ENCODE measurements around the gene TRIP10. TPM values are rescaled to one million over a fixed set of nuclear protein-coding genes. Genes with fewer than 3 reads are reported as not detected.
A peak's percentile ranks its signal among the peaks of the same experiment; 100 is the strongest.

The TRIP10 gene
- total and polyA plus RNA-seq, 10 of the 15 experiments (the other 5 are each of a cell fraction or from before 2014, with no cell fraction given): 0.79 to 54.5 (median 32.5) TPM

DNA sequence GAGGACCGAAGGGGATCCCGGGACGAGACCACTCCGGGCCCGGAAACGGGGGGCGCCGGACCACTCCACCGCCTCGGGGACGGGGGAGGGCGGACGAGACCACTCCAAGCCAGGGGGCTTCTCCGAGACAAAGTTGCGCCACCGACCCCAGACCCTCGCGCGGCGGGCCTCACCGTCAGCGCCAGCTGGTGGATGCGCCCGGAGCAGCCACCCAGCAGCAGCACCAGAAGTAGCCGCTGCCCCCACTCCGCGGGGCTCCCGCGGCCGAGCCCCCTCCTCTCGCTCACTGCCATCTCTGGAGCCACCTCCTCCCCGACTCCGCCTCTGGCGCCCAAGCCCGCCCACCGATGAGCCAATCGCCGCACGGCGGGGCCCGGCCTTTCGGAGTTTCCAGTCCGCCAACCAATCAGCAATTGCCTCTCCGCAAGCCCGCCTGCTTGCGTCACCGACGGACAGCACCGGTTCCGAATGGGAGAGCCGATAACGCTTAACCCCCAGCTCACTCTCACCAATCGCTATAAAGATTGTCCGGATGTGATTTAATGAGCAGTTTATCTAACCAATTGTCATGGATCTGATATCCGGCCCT, 2.1 kb upstream of the TRIP10 start, which contains the start of gene GPR108 (continued):
- TF ChIP-seq BRCA1 (IDR thresholded peaks at IDR 0.05; ENCODE audit: low read depth, low read length): peak; percentile 59
- TF ChIP-seq, protein P1, sequence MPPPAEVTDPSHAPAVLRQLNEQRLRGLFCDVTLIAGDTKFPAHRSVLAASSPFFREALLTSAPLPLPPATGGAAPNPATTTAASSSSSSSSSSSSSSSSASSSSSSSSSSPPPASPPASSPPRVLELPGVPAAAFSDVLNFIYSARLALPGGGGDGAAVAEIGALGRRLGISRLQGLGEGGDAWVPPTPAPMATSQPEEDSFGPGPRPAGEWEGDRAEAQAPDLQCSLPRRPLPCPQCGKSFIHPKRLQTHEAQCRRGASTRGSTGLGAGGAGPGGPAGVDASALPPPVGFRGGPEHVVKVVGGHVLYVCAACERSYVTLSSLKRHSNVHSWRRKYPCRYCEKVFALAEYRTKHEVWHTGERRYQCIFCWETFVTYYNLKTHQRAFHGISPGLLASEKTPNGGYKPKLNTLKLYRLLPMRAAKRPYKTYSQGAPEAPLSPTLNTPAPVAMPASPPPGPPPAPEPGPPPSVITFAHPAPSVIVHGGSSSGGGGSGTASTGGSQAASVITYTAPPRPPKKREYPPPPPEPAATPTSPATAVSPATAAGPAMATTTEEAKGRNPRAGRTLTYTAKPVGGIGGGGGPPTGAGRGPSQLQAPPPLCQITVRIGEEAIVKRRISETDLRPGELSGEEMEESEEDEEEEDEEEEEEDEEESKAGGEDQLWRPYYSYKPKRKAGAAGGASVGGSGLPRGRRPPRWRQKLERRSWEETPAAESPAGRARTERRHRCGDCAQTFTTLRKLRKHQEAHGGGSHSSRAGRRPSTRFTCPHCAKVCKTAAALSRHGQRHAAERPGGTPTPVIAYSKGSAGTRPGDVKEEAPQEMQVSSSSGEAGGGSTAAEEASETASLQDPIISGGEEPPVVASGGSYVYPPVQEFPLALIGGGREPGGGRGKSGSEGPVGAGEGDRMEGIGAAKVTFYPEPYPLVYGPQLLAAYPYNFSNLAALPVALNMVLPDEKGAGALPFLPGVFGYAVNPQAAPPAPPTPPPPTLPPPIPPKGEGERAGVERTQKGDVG (CRISPR knock-in tag; IDR thresholded peaks at IDR 0.05): no peak
- TF ChIP-seq ZNF274 (IDR thresholded peaks at IDR 0.05; ENCODE audit: insufficient read depth, insufficient read length): no peak
- TF ChIP-seq, protein P2, sequence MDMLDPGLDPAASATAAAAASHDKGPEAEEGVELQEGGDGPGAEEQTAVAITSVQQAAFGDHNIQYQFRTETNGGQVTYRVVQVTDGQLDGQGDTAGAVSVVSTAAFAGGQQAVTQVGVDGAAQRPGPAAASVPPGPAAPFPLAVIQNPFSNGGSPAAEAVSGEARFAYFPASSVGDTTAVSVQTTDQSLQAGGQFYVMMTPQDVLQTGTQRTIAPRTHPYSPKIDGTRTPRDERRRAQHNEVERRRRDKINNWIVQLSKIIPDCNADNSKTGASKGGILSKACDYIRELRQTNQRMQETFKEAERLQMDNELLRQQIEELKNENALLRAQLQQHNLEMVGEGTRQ (IDR thresholded peaks at IDR 0.05; ENCODE audit: borderline replicate concordance, low read depth, low read length): no peak
- 0 out of 2 replicates have a peak, but pooled peaks have one; percentile 33 for TF ChIP-seq ASH2L (IDR thresholded peaks at IDR 0.05; ENCODE audit: borderline replicate concordance, low read depth)
- TF ChIP-seq WRNIP1 (IDR thresholded peaks at IDR 0.05; ENCODE audit: borderline replicate concordance, low read depth, low read length): no peak
- no peak for TF ChIP-seq KDM1A (IDR thresholded peaks at IDR 0.05; ENCODE audit: borderline replicate concordance)
- 0 out of 4 replicates have a peak, but pooled peaks of 1 of the 2 experiments have one; percentile 9 for TF ChIP-seq IKZF2 (IDR thresholded peaks at IDR 0.05)
- TF ChIP-seq, protein P3, sequence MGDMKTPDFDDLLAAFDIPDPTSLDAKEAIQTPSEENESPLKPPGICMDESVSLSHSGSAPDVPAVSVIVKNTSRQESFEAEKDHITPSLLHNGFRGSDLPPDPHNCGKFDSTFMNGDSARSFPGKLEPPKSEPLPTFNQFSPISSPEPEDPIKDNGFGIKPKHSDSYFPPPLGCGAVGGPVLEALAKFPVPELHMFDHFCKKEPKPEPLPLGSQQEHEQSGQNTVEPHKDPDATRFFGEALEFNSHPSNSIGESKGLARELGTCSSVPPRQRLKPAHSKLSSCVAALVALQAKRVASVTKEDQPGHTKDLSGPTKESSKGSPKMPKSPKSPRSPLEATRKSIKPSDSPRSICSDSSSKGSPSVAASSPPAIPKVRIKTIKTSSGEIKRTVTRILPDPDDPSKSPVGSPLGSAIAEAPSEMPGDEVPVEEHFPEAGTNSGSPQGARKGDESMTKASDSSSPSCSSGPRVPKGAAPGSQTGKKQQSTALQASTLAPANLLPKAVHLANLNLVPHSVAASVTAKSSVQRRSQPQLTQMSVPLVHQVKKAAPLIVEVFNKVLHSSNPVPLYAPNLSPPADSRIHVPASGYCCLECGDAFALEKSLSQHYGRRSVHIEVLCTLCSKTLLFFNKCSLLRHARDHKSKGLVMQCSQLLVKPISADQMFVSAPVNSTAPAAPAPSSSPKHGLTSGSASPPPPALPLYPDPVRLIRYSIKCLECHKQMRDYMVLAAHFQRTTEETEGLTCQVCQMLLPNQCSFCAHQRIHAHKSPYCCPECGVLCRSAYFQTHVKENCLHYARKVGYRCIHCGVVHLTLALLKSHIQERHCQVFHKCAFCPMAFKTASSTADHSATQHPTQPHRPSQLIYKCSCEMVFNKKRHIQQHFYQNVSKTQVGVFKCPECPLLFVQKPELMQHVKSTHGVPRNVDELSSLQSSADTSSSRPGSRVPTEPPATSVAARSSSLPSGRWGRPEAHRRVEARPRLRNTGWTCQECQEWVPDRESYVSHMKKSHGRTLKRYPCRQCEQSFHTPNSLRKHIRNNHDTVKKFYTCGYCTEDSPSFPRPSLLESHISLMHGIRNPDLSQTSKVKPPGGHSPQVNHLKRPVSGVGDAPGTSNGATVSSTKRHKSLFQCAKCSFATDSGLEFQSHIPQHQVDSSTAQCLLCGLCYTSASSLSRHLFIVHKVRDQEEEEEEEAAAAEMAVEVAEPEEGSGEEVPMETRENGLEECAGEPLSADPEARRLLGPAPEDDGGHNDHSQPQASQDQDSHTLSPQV (IDR thresholded peaks at IDR 0.05): no peak
- peak; percentile 82 for TF ChIP-seq GABPA (IDR thresholded peaks at IDR 0.05; ENCODE audit: low read depth)
- no peak for TF ChIP-seq ESRRA (IDR thresholded peaks at IDR 0.05; ENCODE audit: low read length)
- TF ChIP-seq IRF4 (IDR thresholded peaks at IDR 0.05; ENCODE audit: low read depth, low read length): no peak
- TF ChIP-seq NR2C2 (IDR thresholded peaks at IDR 0.05; ENCODE audit: borderline replicate concordance, control insufficient read depth, insufficient read length, low read depth): no peak
- TF ChIP-seq, protein P4, sequence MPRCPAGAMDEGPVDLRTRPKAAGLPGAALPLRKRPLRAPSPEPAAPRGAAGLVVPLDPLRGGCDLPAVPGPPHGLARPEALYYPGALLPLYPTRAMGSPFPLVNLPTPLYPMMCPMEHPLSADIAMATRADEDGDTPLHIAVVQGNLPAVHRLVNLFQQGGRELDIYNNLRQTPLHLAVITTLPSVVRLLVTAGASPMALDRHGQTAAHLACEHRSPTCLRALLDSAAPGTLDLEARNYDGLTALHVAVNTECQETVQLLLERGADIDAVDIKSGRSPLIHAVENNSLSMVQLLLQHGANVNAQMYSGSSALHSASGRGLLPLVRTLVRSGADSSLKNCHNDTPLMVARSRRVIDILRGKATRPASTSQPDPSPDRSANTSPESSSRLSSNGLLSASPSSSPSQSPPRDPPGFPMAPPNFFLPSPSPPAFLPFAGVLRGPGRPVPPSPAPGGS (IDR thresholded peaks at IDR 0.05; ENCODE audit: borderline replicate concordance, insufficient read depth, low read depth, low read length, poor library complexity, severe bottlenecking): no peak
- TF ChIP-seq, protein P5, sequence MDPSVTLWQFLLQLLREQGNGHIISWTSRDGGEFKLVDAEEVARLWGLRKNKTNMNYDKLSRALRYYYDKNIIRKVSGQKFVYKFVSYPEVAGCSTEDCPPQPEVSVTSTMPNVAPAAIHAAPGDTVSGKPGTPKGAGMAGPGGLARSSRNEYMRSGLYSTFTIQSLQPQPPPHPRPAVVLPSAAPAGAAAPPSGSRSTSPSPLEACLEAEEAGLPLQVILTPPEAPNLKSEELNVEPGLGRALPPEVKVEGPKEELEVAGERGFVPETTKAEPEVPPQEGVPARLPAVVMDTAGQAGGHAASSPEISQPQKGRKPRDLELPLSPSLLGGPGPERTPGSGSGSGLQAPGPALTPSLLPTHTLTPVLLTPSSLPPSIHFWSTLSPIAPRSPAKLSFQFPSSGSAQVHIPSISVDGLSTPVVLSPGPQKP (IDR thresholded peaks at IDR 0.05; ENCODE audit: low read depth, low read length): peak; percentile 89
- TF ChIP-seq CHD2 (IDR thresholded peaks at IDR 0.05; ENCODE audit: borderline replicate concordance, low read depth, low read length): peak; percentile 97
- TF ChIP-seq FOXM1 (IDR thresholded peaks at IDR 0.05; ENCODE audit: low read depth, low read length): no peak
- TF ChIP-seq RFX5 (IDR thresholded peaks at IDR 0.05; ENCODE audit: low read depth, low read length): peak; percentile 76
- no peak for TF ChIP-seq RAD51 (IDR thresholded peaks at IDR 0.05)

Data from GM12878 (cell line).